HG02798 (cell line): ENCODE results near the gene TOMM40L.

Experiments
- ATAC-seq: cut with Tn5 transposase; IDR thresholded peaks from one replicate; pipeline ENCODE4 v1.9.1; 2021; ENCODE audit warnings: mild to moderate bottlenecking; ENCODE audit not compliant: unreplicated experiment, poor library complexity

TOMM40L gene

DNA sequence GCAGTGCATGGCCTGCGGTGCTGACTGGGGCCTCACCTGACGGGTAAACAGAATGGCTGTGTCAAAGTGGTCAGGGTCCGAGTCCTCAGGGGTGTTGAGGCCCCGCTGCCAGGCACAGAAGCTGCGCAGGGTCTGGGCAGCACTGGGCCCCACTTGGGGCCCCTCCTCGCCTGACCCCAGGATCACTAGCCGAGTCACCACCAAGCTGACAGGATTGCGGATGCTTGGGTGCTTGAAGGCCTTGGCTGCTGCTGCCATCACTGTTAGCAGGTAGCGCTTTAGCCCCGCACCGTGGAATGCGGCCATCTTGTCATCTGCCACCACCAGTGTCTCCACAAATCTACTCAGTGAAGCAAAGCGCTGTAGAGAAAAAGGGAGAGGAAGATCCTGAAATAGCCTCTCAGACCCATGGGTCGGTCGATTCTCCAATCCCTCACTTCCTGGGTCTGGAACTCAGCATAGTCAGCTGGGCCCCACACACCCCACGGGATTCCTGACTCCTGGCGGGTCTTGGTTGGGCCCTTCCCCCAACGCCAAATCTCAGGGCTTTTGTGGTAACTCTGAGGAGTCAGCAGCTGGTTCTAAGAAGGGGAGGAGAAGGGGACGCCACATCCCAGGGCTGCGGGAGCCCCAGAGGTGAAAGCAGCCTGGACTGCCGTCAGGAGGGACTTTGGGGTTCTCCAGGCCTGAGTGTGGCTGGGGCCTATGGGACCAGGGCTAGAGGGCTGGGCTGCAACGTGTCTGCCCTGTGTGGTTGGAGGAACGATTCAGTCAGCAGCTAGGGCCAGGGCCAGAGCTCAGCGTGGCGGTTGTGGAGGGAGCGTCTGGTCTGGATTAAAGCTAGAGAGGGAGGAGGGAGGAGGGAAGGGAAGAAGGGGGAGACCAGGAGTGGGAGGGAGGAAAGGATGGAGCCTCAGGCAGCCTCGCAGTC lies 29.1 kb upstream of the TOMM40L start:
- ATAC-seq: no peak

DNA sequence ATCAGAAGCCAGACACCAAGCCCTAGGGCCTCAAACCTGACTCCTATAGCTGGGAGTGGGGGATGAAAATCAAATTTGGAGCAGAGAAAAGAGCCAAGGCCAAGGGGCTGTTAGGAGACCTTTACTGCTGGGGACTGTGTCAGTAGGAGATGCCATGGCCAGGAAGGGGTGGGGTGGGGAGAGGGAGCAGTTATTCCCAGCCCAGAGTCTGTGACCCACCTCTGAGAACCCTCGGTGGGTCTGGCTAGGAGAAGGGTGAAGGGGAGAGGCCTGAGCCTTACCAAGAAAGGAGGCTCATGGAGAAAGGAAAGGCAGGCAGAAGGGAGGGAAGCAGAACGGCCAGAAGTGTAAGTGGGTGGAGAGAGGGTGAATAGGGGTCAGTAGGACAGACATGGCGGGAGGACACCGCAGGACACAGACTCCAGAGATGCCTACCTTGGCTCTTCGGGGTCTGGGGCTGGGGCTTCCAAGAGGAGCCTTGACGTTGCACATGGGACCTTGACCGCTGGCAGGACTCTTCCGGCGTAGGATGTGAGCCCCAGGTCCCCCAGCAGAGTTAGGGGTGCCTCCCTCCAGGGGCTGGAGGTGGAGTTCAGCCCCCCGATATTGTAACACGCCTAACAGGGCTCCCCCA lies 28.2 kb upstream of the TOMM40L start:
- ATAC-seq: no peak

DNA sequence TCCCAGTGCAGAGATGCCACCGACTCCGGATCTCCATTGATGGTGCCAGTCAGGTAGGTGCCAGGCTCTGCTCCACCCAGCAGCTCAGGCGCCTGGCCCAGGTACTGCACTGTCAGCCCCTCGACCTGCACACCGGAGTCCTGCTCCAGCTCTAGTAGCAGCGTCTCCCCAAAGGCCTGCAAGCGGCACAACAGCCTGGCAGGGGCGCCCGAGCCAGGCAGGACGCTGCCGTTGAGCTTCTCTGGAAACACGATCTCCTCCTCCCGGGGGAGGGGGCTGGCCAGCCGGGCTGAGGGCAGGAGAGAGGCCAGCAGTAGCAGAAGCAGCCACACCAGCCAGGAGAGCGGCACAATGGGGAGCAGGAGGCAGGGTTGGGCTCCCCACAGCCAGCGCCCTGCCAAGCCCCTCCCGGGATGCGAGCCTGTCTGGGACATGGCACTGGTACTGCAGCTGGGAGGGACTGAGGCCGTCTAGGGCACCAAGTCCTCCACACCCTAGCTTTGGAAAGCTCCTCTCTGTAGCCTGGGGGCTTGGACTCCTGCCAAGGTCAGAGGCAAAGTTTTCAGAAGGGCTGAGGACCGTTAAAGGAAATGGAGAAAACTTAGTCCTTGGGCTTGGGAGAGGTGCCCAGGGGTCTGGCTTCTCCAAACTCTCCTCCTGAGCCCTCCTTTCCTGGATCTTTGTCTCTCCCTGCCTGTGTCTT lies 27.5 kb upstream of the TOMM40L start:
- ATAC-seq: no peak

DNA sequence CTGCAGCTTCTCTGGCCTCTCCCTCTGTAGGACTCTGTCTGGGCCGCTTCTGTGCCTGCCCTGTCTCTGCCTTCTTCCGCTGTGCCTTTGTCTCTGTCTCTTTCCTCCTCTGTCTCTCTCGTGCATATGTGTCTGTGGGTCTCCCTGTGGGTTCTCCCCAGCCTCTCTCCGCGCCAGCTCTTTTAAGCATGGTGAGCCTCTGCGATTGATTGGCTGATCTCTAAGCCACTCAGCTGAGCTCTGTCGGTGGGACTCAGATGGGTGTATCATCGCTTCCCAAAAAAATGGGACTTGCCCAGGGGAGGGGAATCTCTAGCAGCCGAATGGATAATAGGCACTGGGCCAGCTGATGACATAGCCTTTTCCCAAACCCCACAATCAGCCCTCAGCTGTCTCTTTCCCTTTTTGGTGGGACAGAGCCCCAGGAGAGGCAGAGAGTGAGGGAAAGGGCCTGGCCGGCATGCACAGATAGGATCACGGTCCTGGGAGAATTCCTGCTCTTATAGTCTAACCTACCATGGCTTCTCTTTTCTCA lies 26.9 kb upstream of the TOMM40L start, which contains the start of gene ADAMTS4:
Gene ADAMTS4 (minus strand): TSS at position 158 of the 535 bp plus-strand sequence. CDS start 427 bp downstream, outside the sequence.
- ATAC-seq: no peak

DNA sequence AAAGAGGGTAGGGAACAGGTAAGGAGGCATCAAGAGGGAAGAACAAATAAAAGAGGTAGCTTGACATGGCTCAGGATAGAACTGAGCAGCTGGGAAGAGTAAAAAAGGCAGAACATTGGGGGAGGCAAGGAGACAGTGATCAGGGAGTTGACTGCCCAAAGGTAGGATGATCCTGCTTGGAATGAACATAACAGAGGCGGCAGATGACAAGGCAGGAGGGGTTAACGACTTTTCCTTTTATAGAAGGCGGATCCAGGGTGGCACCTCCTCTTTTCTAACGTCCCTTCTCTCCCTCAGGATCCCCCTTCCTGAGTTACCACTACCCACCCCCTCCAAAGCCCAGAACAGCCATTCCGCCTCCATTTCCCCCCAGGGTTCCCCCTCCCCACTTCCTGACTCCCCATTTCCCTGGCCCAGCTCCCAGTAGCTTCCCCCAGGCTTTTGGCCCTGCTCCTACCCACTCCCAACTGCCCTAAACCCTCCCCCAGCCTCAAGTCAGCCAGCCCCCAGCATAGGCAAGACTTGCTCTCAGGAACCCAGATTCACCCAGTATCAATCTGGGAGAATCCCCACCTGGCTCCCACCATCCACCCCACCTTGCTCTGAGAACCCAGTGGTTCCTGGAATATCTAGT lies 26.2 kb upstream of the TOMM40L start:
- ATAC-seq: no peak

DNA sequence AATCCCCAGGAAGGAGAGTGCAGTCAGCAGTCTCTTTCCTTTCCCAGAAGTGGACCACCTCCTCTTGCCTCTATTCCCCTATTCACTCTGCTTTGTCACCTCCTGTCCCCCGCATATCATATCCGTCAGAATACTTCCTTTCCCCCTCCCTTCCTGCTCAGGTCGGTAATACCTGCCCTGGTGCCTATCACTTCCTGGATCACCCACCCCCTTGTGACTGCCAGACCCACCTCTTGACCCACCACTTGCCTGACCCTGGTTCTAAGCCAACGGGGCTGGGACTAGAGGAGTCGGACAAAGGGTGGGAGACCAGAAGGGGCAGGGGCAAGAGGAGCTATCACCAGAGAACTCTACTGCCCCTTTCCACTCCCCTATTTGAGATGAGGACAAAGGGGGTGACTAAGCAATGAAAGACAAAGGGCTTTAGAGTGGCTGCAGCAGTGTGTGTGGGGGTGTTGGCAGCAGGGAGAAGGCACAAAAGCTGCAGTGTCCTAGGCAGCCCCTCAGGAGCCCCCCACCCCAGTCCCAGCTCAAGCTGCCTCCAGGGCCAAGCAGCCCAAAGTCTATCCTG lies 25.4 kb upstream of the TOMM40L start:
- no peak for ATAC-seq

DNA sequence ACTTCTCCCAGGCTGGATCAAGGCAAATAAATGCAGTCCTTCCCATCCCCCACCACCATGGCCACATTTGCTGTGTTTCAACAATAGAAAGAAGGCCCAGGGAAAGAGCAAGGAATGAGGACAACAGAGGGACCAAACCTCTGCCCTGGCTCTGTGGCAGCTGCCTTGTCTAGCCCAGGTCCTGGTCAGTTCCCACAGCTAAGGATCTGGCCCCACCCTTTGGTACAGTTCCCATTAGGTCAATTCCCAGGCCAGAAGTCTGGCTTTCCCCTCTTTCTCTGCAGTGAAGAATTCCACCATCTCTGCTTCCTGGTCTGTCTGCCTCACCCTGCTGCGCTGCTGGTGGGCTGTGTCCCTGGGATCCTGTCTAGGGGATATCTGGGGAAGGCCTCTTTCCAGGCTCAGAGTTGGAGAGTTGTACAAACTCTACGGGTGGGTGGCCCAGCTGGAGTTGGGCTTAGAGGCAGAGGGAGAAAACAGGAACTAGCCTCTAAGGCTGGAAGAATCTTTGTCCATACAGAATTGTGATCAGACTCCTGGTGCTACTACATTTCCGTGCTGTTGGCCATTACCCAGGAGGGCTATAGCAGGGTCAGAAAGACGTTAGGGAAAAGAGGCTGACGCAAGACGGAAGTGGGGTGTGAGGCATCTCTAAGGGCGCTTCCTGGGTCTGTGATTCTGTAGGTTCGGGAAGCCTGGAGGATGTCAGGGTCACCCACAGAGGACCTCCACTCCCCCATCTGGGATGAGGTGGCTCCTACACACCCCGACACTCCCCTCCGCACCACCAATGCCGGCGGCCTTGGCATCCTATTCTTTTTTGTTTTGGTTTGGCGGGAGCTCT lies 24.6 kb upstream of the TOMM40L start:
- ATAC-seq: no peak

DNA sequence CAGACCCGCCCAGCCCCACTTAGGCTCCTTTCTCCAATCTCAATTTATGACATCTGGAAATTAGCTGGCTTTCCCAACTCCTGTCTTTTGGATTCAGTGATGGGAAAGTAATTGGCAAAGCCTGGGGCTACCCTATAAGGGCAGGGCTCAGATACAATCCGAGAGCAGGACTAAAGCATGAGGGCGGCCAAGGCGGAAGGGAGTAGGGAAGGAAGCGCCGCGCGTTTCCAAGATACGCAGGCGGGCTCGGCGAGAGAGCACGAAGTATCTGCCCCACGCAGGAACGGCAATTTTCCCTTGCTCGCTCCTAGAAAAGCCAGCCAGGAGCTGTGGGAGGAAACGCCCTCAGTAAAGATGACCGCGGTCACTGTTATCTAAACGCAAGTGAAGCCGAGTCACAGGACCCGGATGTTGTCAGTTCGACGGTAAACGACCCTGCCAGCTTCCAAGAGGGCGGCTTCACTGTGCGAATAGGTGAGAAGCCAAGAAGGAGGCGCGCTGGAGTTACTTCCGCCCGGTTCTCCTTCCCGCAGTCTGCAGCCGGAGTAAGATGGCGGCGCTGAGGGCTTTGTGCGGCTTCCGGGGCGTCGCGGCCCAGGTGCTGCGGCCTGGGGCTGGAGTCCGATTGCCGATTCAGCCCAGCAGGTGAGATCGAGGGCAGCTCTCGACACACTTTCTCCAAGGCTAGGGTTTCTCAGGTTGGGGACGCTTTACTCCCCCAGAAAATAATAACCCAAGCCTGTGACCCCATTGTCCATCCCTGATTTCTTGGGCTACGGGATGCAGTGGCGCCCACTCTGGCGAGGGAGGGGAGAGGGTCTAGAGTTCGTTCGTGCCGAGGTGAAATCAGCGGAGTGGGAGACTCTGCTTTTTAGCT lies 23.8 kb upstream of the TOMM40L start, which contains the start of gene NDUFS2:
Gene NDUFS2 (plus strand): TSS at position 532 of the 877 bp plus-strand sequence. CDS start 19 bp downstream, at position 551.
- ATAC-seq: peak; percentile 98

DNA sequence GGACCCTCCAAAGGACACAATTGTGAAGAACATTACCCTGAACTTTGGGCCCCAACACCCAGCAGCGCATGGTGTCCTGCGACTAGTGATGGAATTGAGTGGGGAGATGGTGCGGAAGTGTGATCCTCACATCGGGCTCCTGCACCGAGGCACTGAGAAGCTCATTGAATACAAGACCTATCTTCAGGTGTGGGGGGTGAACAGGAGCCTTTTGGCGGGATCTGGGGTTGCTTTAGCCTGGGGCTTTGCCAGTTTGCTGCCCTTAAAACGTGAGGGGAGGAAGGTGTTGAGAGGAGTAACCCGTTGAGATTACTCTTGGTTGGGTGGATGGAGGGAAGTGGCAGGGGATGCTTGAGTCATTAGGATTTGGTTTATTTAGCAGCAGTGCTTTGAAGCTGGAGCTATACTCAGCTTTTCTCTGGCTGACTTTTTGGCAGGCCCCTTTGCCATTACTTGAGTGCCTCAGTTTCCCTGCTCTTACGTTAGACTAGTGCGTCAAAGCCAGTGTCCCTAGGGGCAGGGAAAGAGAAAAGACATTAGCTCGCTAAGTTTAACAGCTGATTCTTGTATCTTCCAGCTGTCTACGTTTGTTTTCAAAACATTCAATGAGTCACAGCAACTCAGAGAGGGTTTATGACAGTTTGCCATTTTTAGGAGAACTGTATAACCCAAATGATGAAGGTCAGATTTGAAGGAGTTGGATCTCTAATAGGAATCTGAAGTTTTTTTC lies 19.3 kb upstream of the TOMM40L start:
- ATAC-seq: no peak

DNA sequence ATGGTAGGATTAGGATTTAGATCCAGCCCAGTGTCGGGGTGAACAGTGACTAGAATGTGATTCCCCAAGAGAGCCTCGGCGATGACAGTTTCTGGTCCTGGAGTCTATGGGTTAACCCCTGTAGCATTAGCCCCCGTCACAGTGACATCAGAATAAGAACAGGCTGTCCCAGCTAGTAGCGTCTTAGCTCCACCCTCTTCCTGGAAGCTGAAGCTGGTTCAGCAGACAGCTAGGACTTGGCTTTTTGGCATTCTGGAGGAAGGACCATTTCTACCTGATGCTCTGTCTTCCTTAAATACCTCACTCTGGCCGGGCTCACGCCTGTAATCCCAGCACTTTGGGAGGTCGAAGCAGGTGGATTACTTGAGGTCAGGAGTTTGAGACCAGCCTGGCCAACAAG lies 18.7 kb upstream of the TOMM40L start:
- ATAC-seq: no peak

DNA sequence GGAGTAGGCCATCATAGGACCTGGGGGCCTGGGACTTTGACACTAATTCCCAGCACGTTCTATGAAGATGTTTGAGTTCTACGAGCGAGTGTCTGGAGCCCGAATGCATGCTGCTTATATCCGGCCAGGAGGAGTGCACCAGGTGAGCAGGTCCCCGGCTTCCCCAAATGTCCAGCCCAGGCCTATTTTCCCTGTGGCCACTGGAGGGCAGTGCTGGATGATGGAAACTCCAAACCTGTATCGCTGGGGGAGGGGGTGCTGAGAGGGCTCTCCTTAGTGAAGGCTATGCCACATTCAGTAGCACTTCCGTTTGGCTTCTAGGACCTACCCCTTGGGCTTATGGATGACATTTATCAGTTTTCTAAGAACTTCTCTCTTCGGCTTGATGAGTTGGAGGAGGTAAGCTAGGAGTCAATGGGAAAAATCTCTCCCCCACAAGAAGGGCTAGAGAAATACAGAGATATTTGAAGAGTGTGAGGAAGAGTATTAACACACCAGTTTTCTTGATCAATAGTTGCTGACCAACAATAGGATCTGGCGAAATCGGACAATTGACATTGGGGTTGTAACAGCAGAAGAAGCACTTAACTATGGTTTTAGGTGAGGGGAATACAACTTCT lies 16.0 kb upstream of the TOMM40L start:
- peak; percentile 61 for ATAC-seq

DNA sequence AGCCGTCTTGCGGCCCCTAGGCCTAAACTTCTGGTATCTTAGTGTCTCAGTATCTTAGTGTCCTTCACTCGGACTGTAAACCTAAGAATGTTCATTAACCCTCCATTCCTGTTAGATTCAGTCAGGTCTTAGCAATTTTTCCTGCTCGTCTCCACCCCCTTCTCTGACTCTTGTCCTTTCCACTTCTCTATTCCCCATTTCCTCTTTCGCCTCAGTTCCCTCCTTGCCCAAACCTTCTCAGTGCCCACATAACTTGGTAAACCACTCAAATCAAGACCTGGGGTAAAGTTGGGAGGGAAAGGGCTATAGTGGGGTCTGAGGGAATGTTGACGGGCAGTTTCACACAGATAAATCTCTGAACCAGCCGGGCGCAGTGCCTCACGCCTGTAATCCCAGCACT lies 11.5 kb upstream of the TOMM40L start:
- ATAC-seq: no peak

DNA sequence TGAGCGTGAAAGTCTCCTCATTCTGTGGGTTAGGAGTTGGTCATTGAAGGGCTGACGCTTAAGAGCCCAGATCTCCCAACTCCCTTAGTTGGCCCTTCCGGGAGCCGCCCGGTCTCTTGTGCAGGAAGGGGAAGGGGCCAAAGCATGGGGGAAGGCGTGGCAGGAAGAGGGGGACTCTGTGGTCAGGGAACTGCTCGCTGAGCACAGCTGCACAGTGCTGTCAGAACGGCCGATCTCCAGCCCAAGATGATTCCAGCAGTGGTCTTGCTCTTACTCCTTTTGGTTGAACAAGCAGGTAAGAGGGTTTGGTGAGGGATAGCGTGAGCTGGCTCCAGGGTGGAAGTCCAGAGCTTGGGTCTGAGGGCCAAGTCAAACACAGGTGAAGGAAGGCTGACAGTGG lies 10.8 kb upstream of the TOMM40L start, which contains the start of gene FCER1G:
Gene FCER1G (plus strand): TSS at position 220 of the 400 bp plus-strand sequence. CDS start 27 bp downstream, at position 247.
- ATAC-seq: no peak

DNA sequence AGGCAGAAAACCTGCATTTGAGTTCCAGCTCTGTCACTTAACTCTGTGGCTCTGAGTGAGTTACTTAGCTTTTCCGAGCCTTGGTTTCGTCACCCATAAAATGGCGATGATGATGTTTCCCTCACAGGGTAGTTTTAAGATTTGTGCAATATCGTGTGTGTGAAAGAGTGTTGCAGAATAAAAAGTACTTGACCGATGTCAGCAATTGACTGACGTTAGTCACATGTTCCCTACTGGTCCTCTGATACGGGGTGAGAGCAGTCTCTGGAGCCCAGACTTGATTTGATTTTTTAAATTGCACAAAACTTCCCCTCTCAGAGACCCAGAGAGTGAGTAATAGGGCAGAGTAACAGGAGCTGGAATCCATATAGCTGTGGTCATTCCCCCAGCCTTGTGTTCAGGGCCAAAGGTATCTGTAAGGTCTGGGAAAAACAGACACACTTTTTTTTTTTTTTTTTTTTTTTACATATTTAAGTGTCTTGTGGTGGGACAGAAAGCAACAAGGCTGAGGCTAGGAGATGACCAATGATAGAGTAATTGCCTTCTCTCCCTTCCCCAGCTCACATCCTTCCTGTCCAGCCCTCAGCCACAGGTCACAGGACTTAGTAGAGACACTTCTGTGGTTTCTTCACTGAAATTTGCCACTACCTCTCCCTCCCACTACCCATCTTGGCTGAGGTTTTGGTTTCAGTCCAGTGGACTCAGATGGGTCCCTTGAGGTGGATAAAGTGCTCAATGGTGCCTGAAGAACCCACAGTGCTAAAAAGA lies 8.7 kb upstream of the TOMM40L start:
- peak; percentile 80 for ATAC-seq

DNA sequence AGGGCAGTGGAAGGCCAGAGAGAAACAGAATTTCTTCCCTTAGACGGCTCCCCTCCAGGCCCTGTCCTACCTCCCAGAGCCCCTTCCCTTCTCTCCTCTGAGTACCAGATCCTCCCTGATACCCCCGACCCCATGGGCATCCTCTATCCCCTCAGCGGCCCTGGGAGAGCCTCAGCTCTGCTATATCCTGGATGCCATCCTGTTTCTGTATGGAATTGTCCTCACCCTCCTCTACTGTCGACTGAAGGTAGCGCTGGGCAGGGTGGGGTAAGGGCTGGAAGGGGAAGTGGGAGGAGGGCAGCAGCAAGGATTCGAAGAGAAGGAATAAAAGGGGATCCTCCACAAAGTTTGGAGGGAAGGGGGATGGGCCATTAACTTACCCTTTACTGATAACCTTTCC lies 8.0 kb upstream of the TOMM40L start:
- no peak for ATAC-seq
